NOMO-1 treated with DMSO at 0.1 percent for 48 hours (cell line): ENCODE data around the gene CD84.
"Not testable (repeated sequence)": the region's sequence is repeated elsewhere in the genome, so short reads cannot be mapped to it uniquely, and the experiment has no call there.

ENCODE experiments used
- DNase-seq: peaks from one replicate; lab custom pipeline; 2025; ENCODE audit not compliant: unreplicated experiment; lab: John Stamatoyannopoulos, UW

Gene CD84

DNA sequence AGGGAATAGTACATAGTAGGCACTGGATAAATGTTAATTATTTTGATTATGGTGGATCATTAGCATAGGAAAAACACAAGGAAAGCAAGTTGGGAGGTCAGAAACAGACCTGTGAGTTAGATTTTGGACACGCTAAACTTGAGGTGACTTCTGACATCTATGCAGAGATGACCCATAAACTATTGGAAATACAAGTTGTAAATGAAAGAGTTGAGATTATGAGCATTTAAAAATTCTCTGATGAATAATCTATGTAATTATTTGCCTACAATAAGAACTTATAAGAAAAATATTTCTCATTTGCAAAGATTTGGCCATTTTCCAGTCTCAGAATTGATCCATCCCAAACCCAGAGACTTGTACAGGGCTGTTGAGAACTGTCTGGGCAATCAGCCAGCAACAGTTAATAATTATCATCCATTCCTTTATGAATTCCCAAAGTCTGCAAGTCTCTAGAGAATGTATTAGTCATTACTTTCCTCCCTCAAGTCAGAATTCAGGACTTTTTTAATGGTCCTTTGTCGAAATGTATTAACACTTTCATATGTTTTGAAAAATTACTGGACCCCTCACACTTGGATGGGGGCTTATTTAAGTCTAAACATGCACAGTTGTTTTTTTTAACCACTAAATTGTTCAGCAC lies 36.9 kb downstream of the CD84 start:
- DNase-seq, result no peak

- no peak for DNase-seq
These were observed 37.5 kb downstream of the CD84 start for GRCh38 chr1:160541622-160542302.

- no peak for DNase-seq
These were observed 38.5 kb downstream of the CD84 start for GRCh38 chr1:160540859-160541233.

DNA sequence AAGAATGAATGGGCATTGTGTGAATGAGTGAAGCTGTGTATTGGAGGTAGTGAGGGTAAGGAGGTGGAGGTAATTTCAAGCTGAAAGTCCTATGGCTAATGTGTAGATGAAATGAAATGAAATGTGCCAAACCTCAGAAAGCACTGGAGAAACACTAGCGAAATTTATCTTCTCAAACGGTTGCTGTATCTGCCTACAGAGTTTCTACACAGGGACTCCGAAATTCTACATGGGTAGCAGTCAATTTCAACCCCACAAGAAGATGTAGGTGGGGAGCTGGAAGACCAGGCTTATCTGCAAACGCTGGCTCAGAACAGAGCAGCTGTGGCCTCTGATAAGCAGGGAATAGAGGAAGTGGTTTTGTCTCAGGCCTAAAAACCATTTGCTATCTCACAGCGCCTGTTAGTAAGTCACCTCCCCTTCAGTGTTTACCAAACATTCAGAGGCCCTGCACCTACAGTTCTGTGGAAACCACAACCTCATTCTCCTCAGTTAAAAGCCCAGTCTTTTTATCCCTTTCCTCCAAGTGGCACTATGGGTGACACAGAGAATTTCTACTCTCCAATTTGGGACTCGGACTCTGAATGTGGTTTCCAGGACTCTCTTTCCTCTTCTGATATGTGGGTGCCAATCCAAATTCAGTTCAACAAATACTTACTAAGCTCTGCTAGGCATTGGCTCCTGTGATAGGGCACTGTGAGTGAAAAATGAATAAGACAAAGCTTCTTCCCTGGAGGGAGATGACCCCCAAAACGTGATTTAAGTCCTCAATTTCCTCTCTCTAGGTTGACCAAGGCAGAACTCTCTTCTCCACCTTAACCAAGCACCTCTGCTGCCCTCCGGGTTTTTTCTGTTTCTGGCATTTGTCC lies 39.1 kb downstream of the CD84 start:
- peak; percentile 91 for DNase-seq

DNA sequence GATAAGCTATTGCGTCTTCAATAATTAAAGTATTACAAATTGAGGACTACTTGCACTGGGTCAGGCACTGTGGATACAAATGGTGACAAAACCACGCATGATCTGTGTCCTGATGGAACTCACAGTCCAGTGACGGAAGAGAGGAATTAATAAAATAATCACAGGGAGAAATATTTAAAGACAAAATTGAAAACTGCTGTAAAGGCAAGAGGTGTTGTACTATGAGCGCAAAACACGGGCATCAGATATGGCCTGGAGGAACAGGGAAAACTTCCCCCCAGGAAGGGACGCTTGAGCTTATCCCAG lies 39.7 kb downstream of the CD84 start:
- no peak for DNase-seq

GRCh38 chr1:160538985-160539651 lies 40.2 kb downstream of the CD84 start:
- no peak for DNase-seq

- DNase-seq, result no peak
These were observed 41.3 kb downstream of the CD84 start for GRCh38 chr1:160537714-160538665.

DNA sequence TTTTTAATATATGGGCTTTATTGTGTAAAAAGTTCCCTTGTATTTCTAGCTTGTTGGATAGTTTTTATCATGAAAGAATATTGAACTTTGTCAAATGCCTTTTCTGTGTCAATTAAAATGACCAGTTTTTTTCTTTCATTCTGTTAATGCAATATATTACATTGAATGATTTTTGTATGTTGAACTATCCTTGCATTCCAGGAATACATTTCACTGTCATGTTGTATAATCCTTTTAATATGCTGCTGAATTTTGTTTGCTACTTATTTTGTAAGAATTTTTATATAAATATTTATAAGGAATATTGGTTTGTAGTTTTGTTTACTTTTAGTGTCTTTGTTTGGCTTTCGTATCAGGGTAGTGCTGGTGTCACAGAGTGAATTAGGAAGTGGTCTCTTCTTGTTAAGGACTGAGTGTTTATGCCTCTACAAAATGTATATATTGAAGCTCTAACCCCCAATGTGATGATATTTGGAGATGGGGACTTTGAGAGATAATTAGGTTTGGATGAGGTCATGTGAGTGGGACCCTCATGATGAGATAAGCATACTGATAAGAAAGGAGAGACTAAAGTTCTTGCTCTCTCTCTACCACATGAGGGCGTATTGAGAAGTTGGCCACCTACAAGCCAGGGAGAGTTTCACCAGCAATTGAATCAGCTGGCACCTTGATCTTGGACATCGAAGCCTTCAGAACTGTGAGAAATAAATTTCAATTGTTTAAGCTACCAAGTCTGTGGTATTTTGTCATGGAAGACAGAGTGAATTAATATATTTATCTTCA lies 44.3 kb downstream of the CD84 start:
- no peak for DNase-seq

- not testable (repeated sequence) for DNase-seq
These were observed 46.8 kb downstream of the CD84 start for GRCh38 chr1:160532557-160532813.

GRCh38 chr1:160531809-160532556 lies 47.3 kb downstream of the CD84 start:
- not testable (repeated sequence) for DNase-seq

- not testable (repeated sequence) for DNase-seq
These were observed 49.8 kb downstream of the CD84 start for GRCh38 chr1:160529401-160529952.

GRCh38 chr1:160523789-160524188 lies 55.5 kb downstream of the CD84 start:
- DNase-seq, result not testable (repeated sequence)

DNA sequence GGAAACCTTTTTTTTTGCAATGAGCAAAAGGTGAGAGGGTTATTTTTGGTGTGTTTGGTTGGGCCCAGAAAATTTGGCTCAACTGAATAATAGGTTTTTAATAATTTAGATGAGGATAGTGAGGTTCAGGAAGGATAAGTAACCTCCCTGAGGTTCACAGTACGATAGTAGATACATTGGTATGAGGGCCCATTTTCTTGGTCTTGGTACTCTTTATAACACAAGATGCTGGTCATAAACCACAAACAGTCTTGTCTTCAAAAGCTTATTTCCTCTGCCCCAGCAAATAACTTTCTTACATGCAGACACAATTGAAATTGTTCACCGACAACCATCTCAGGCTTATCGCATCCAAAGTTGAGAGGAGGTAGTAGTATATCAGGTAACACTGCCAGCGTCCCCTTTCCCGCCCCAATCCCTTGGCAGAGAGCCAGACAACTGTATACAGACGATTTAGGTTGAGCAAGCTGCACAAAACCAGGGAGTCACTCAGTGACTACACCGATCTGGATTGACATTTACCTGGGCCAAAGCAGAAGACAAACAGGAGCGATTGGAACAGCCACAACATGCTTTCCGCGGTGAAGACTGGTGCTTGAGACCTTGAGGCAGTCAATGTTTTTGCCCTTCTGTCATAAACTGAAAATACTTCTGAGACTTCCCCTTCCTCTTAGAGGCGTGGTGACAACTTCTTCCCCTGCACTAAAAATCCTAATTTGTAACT lies 56.5 kb downstream of the CD84 start, which contains the start of gene SLAMF6:
Gene SLAMF6, minus strand, starts transcription at position 634 of the 724 bp plus-strand sequence. Its CDS starts 63 bp downstream, at position 571.
- DNase-seq, result peak; percentile 39

DNA sequence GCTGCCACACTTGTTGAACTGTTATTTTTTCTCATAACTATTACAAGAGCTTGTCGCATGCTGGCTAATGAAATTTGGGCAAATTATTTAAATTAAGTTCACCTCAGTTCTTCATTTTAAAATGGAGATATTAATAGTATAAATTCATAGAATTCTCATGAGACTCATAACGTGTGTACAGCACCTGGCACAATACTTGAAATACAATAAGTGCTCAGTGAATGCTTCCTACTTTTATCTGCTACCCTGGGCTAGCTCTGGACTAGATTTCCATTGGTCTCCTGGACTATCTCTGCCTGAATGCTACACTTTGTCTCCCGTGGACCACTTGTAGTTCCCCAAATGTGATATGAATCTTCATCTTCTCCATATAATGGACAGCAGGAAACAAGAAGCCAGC lies 57.2 kb downstream of the CD84 start:
- no peak for DNase-seq

DNA sequence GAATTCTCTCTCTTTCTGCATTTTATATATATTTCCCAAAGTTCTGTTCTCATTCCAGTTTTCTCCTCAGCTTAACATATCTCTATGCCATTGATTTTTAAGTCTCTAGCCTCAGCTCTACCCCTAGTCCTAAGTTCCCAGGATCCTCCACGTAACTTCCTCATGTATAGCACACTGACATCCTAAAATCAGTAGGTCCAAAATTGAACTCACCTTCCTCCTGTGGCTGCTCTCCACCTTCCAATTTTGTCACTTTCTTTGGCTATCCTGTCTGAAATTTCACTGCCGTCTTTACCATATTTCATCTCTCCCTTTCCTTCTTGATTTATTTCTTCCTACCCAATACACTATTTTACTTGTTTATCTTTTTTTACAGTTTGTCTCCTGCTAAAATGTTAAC lies 57.7 kb downstream of the CD84 start:
- DNase-seq, result no peak

DNA sequence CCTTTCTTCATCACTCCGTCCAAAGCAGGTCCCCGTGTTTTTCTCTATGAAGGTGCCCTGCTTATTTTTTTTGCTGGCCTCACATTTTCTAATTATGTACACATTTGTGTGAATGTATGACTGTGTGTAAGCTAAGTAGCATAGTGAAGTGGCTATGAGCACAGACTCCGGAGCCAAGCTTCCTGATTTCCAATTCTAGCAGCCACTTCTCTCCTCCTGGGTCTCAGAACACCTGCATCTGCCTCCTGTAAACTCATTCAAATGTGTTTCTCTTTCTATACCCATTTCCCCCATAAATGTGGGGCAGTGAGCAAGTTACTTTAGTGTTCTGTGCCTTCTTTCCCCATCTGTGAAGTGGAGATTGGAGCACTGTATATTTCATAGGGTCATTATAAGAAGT lies 58.3 kb downstream of the CD84 start:
- DNase-seq, result no peak

DNA sequence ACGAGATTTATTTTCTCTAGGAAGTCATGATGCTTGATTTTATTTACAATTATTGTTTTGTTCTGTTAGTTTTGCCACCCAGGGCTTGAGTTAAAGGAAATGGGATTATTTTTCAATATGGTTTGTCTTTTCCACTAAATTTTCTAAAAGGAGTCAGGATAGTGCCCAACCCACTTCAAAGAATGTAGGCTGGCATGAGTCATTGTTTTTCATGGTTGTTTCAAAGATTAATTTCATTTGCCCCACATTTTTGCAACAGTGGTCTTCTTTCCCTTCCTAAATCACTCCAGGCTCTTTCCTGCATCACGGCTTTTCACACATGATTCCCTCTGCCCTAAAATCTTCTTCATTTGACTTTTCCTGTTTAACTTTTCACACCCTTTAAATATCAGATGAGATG lies 58.7 kb downstream of the CD84 start:
- no peak for DNase-seq
